Measurements from ENCODE around the gene TSPAN18. TPM values are rescaled to one million over a fixed set of nuclear protein-coding genes. Genes with fewer than 3 reads are reported as not detected.

The TSPAN18 gene
- total and polyA plus RNA-seq, 2 donors, result 32.2 to 36.9 TPM

- Histone ChIP-seq H3K36me3 (ENCODE audit: insufficient read depth) (no peaks in the 10 kb centered on the region), H3K27ac (ENCODE audit: low read depth) (no peak overlapping the region), H3K4me1 (ENCODE audit: insufficient read depth) (no peaks in the 10 kb centered on the region), H3K4me3 (ENCODE audit: low read depth, low read length) (no peak overlapping the region)
- DNase-seq (ENCODE audit: extremely low spot score), result no peak
- 33% methylated on average over 12 of the region's 12 CpGs for WGBS
These were observed 48.7 kb downstream of the TSPAN18 start for GRCh38 chr11:44775366-44775984.

GRCh38 chr11:44775985-44776446, 49.3 kb downstream of the TSPAN18 start:
- Histone ChIP-seq H3K27ac (ENCODE audit: low read depth) (no peak overlapping the region), H3K36me3 (ENCODE audit: insufficient read depth) (no peaks in the 10 kb centered on the region), H3K4me1 (ENCODE audit: insufficient read depth) (no peaks in the 10 kb centered on the region), H3K4me3 (ENCODE audit: low read depth, low read length) (no peak overlapping the region)
- no peak for DNase-seq (ENCODE audit: extremely low spot score)
- 32% methylated on average over 7 of the region's 7 CpGs for WGBS

GRCh38 chr11:44776551-44777208, 49.9 kb downstream of the TSPAN18 start:
- Histone ChIP-seq H3K4me3 (ENCODE audit: low read depth, low read length) (no peak overlapping the region), H3K4me1 (ENCODE audit: insufficient read depth) (no peaks in the 10 kb centered on the region), H3K27ac (ENCODE audit: low read depth) (no peak overlapping the region), H3K36me3 (ENCODE audit: insufficient read depth) (no peaks in the 10 kb centered on the region)
- WGBS, result 82% methylated on average over 6 of the region's 6 CpGs
- DNase-seq (ENCODE audit: extremely low spot score), result no peak

- H3K27ac ChIP-seq (ENCODE audit: low read depth), result no peak overlapping the region
- DNase-seq (ENCODE audit: extremely low spot score), result no peak
These were observed 50.7 kb downstream of the TSPAN18 start for GRCh38 chr11:44777209-44778194.

GRCh38 chr11:44778195-44779100, 51.7 kb downstream of the TSPAN18 start:
- no peak for DNase-seq (ENCODE audit: extremely low spot score)
- no peaks in the 10 kb centered on the region for H3K4me1 ChIP-seq (ENCODE audit: insufficient read depth)
- no peak overlapping the region for H3K4me3 ChIP-seq (ENCODE audit: low read depth, low read length)
- no peak overlapping the region for H3K27ac ChIP-seq (ENCODE audit: low read depth)
- H3K36me3 ChIP-seq (ENCODE audit: insufficient read depth), result no peaks in the 10 kb centered on the region
- 95% methylated on average over 5 of the region's 5 CpGs for WGBS

More at GRCh38 chr11:44777209-44778194, 50.7 kb downstream of the TSPAN18 start:
- H3K4me1 ChIP-seq (ENCODE audit: insufficient read depth), result no peaks in the 10 kb centered on the region
- WGBS, result 79% methylated on average over 6 of the region's 6 CpGs
- no peaks in the 10 kb centered on the region for H3K36me3 ChIP-seq (ENCODE audit: insufficient read depth)
- no peak overlapping the region for H3K4me3 ChIP-seq (ENCODE audit: low read depth, low read length)

GRCh38 chr11:44779736-44780520, 53.2 kb downstream of the TSPAN18 start:
- no peak overlapping the region for H3K4me3 ChIP-seq (ENCODE audit: low read depth, low read length)
- H3K27ac ChIP-seq (ENCODE audit: low read depth), result no peak overlapping the region
- no peak for DNase-seq (ENCODE audit: extremely low spot score)
- no peaks in the 10 kb centered on the region for H3K36me3 ChIP-seq (ENCODE audit: insufficient read depth)
- no peaks in the 10 kb centered on the region for H3K4me1 ChIP-seq (ENCODE audit: insufficient read depth)
- WGBS, result 86% methylated on average over 10 of the region's 10 CpGs

GRCh38 chr11:44780940-44781631, 54.3 kb downstream of the TSPAN18 start:
- no peak overlapping the region for H3K27ac ChIP-seq (ENCODE audit: low read depth)
- no peaks in the 10 kb centered on the region for H3K4me1 ChIP-seq (ENCODE audit: insufficient read depth)
- 45% methylated on average over 9 of the region's 9 CpGs for WGBS
- no peak overlapping the region for H3K4me3 ChIP-seq (ENCODE audit: low read depth, low read length)
- no peak for DNase-seq (ENCODE audit: extremely low spot score)
- no peaks in the 10 kb centered on the region for H3K36me3 ChIP-seq (ENCODE audit: insufficient read depth)

- Histone ChIP-seq H3K36me3 (ENCODE audit: insufficient read depth) (no peaks in the 10 kb centered on the region), H3K4me3 (ENCODE audit: low read depth, low read length) (no peak overlapping the region), H3K4me1 (ENCODE audit: insufficient read depth) (no peaks in the 10 kb centered on the region), H3K27ac (ENCODE audit: low read depth) (no peak overlapping the region)
- DNase-seq (ENCODE audit: extremely low spot score), result no peak
- 63% methylated on average over 2 of the region's 2 CpGs for WGBS
These were observed 54.9 kb downstream of the TSPAN18 start for GRCh38 chr11:44781655-44782054.

GRCh38 chr11:44782478-44782877, 55.7 kb downstream of the TSPAN18 start:
- no peak for DNase-seq (ENCODE audit: extremely low spot score)
- H3K27ac ChIP-seq (ENCODE audit: low read depth), result no peak overlapping the region
- H3K4me3 ChIP-seq (ENCODE audit: low read depth, low read length), result no peak overlapping the region
- no peaks in the 10 kb centered on the region for H3K36me3 ChIP-seq (ENCODE audit: insufficient read depth)
- H3K4me1 ChIP-seq (ENCODE audit: insufficient read depth), result no peaks in the 10 kb centered on the region
- WGBS, result 96% methylated on average over 4 of the region's 4 CpGs

- Histone ChIP-seq H3K4me1 (ENCODE audit: insufficient read depth) (no peaks in the 10 kb centered on the region), H3K4me3 (ENCODE audit: low read depth, low read length) (no peak overlapping the region), H3K27ac (ENCODE audit: low read depth) (no peak overlapping the region), H3K36me3 (ENCODE audit: insufficient read depth) (no peaks in the 10 kb centered on the region)
- DNase-seq (ENCODE audit: extremely low spot score), result no peak
- 71% methylated on average over 8 of the region's 8 CpGs for WGBS
These were observed 57.6 kb downstream of the TSPAN18 start for GRCh38 chr11:44784436-44784760.

- DNase-seq (ENCODE audit: extremely low spot score), result no peak
- WGBS, result 65% methylated on average over 3 of the region's 3 CpGs
- H3K27ac ChIP-seq (ENCODE audit: low read depth), result no peak overlapping the region
- H3K4me3 ChIP-seq (ENCODE audit: low read depth, low read length), result no peak overlapping the region
- H3K4me1 ChIP-seq (ENCODE audit: insufficient read depth), result no peaks in the 10 kb centered on the region
- H3K36me3 ChIP-seq (ENCODE audit: insufficient read depth), result no peaks in the 10 kb centered on the region
These were observed 58.1 kb downstream of the TSPAN18 start for GRCh38 chr11:44784851-44785250.
